Fibroblast of mammary gland (primary cell): ENCODE data around the gene PLCB4.

Experiments
- DNase-seq: peaks from one replicate; pipeline ENCODE4 v3.0.0-alpha.2; 2010; ENCODE audit warnings: low read depth
- H3K4me3 ChIP-seq: 2 replicates; pipeline ENCODE4 v1.5.1; 2011; ENCODE audit warnings: low read depth, mild to moderate bottlenecking, low read length, moderate library complexity; ENCODE audit not compliant: control insufficient read depth
- CTCF ChIP-seq: conservative IDR thresholded peaks from 2 replicates; pipeline ENCODE4 v1.5.1; 2011; ENCODE audit warnings: low read depth, low read length, inconsistent platforms; ENCODE audit not compliant: control insufficient read depth, insufficient read depth

PLCB4 gene

GRCh38 chr20:9332791-9333479 lies 264.0 kb downstream of the PLCB4 start:
- DNase-seq = no peak
- TF ChIP-seq CTCF = no peak
- H3K4me3 ChIP-seq = no peak overlapping the region

- no peak for DNase-seq
- H3K4me3 ChIP-seq = no peak overlapping the region
- TF ChIP-seq CTCF = no peak
Measured at GRCh38 chr20:9334866-9335265, 266.0 kb downstream of the PLCB4 start.

- no peak for TF ChIP-seq CTCF
- DNase-seq = no peak
- H3K4me3 ChIP-seq = no peak overlapping the region
Measured at GRCh38 chr20:9338101-9338500, 269.2 kb downstream of the PLCB4 start.

- no peak overlapping the region for H3K4me3 ChIP-seq
- no peak for DNase-seq
- no peak for TF ChIP-seq CTCF
Measured at GRCh38 chr20:9339708-9340107, 270.8 kb downstream of the PLCB4 start.

- H3K4me3 ChIP-seq = no peak overlapping the region
- no peak for DNase-seq
- no peak for TF ChIP-seq CTCF
Measured at GRCh38 chr20:9342651-9343050, 273.8 kb downstream of the PLCB4 start.

- no peak overlapping the region for H3K4me3 ChIP-seq
- DNase-seq = peak; percentile 84
- TF ChIP-seq CTCF = no peak
Measured at GRCh38 chr20:9344083-9344920, 275.4 kb downstream of the PLCB4 start.
